Mesenchymal stem cell (in vitro differentiated cells and primary cell): ENCODE results near the gene PNPLA3.

ENCODE experiments used
- DNase-seq: peaks from one replicate; pipeline ENCODE4 v3.0.0-alpha.2; 2013
- H2AFZ ChIP-seq: one replicate; pipeline ENCODE4 v1.6.1; 2013; ENCODE audit warnings: low read depth, mild to moderate bottlenecking, control low read depth, inconsistent platforms, low read length, moderate library complexity
- H2AK5ac ChIP-seq: 2 replicates; pipeline ENCODE4 v1.6.1; 2013; ENCODE audit warnings: low read length, moderate library complexity, mild to moderate bottlenecking, inconsistent platforms; ENCODE audit not compliant: severe bottlenecking
- H2BK120ac ChIP-seq: one replicate; pipeline ENCODE4 v1.6.1; 2013; ENCODE audit warnings: low read depth, mild to moderate bottlenecking, inconsistent platforms, low read length, moderate library complexity
- H2BK12ac ChIP-seq, 2 experiments: one replicate each; pipeline ENCODE4 v1.6.1; 2013; ENCODE audit warnings: inconsistent platforms in 2 of 2, low read length in 2 of 2, mild to moderate bottlenecking in 2 of 2, moderate library complexity in 2 of 2, control low read depth in 1 of 2
- H2BK15ac ChIP-seq: one replicate; pipeline ENCODE4 v1.6.1; 2013; ENCODE audit warnings: mild to moderate bottlenecking, low read depth, inconsistent platforms; ENCODE audit not compliant: poor library complexity, severe bottlenecking
- H2BK5ac ChIP-seq: 2 replicates; pipeline ENCODE4 v1.6.1; 2013; ENCODE audit warnings: low read depth, mild to moderate bottlenecking, low read length, control low read depth, inconsistent platforms; ENCODE audit not compliant: poor library complexity, severe bottlenecking
- H3K14ac ChIP-seq, 2 experiments: one replicate each; pipeline ENCODE4 v1.6.1; 2013; ENCODE audit warnings: inconsistent platforms in 2 of 2, low read length in 2 of 2, control low read depth in 1 of 2, mild to moderate bottlenecking in 1 of 2, moderate library complexity in 1 of 2
- H3K18ac ChIP-seq, 2 experiments: one replicate each; pipeline ENCODE4 v1.6.1; 2013; ENCODE audit warnings: inconsistent platforms in 2 of 2, low read length in 2 of 2, control low read depth in 1 of 2, low read depth in 1 of 2, mild to moderate bottlenecking in 1 of 2
- H3K23ac ChIP-seq, 2 experiments: one replicate each; pipeline ENCODE4 v1.6.1; 2013; ENCODE audit warnings: inconsistent platforms in 2 of 2, low read length in 2 of 2, mild to moderate bottlenecking in 2 of 2, moderate library complexity in 2 of 2, control low read depth in 1 of 2
- H3K27ac ChIP-seq: 2 replicates; pipeline ENCODE4 v1.5.1; 2013; ENCODE audit warnings: mild to moderate bottlenecking, moderate library complexity, low read length, control low read depth, inconsistent platforms; ENCODE audit not compliant: poor library complexity, severe bottlenecking
- H3K27me3 ChIP-seq, 2 experiments: 2 replicates each; pipeline versions ENCODE4 v1.6.1 to v1.7.0; 2013; ENCODE audit warnings: low read length in 2 of 2, mild to moderate bottlenecking in 2 of 2, moderate library complexity in 2 of 2, control low read depth in 1 of 2, inconsistent platforms in 1 of 2; ENCODE audit not compliant: control insufficient read depth in 1 of 2, insufficient read depth in 1 of 2
- H3K36me3 ChIP-seq, 2 experiments: 2 replicates each; pipeline versions ENCODE4 v1.6.1 to v1.7.0; 2013; ENCODE audit warnings: low read length in 2 of 2, control low read depth in 1 of 2, inconsistent platforms in 1 of 2, low read depth in 1 of 2, mild to moderate bottlenecking in 1 of 2; ENCODE audit not compliant: insufficient read depth in 2 of 2, control insufficient read depth in 1 of 2
- H3K4ac ChIP-seq, 2 experiments: one replicate each; pipeline ENCODE4 v1.6.1; 2013; ENCODE audit warnings: inconsistent platforms in 2 of 2, low read length in 2 of 2, mild to moderate bottlenecking in 2 of 2, moderate library complexity in 2 of 2, control low read depth in 1 of 2, low read depth in 1 of 2
- H3K4me1 ChIP-seq: 2 replicates; pipeline ENCODE4 v1.6.1; 2013; ENCODE audit warnings: low read depth, low read length, control low read depth; ENCODE audit not compliant: control insufficient read depth, insufficient read depth
- H3K4me2 ChIP-seq: 2 replicates; pipeline ENCODE4 v1.6.1; 2013; ENCODE audit warnings: low read length, mild to moderate bottlenecking, inconsistent platforms; ENCODE audit not compliant: poor library complexity, severe bottlenecking
- H3K4me3 ChIP-seq, 2 experiments: 2 replicates each; pipeline versions ENCODE4 v1.5.1 to v1.7.0; 2013; ENCODE audit warnings: low read length in 2 of 2, mild to moderate bottlenecking in 2 of 2, control low read depth in 1 of 2, low read depth in 1 of 2; ENCODE audit not compliant: insufficient read depth in 1 of 2
- H3K79me1 ChIP-seq: replicated peaks from 2 replicates; pipeline ENCODE4 v1.6.1; 2013; ENCODE audit warnings: mild to moderate bottlenecking, control low read depth, low read length, inconsistent platforms; ENCODE audit not compliant: poor library complexity, severe bottlenecking
- H3K9ac ChIP-seq: 2 replicates; pipeline ENCODE4 v1.7.0; 2013; ENCODE audit warnings: mild to moderate bottlenecking, low read length, moderate library complexity
- H3K9me3 ChIP-seq: 2 replicates; pipeline ENCODE4 v1.7.0; 2013; ENCODE audit warnings: mild to moderate bottlenecking, low read length; ENCODE audit not compliant: control insufficient read depth
- H4K8ac ChIP-seq: one replicate; pipeline ENCODE4 v1.6.1; 2013; ENCODE audit warnings: inconsistent platforms, mild to moderate bottlenecking, low read length, moderate library complexity
- H4K91ac ChIP-seq: one replicate; pipeline ENCODE4 v1.6.1; 2013; ENCODE audit warnings: mild to moderate bottlenecking, low read length, inconsistent platforms
- WGBS: methylation state at CpG from one replicate; pipeline ENCODE4 v1.1.7; 2013; ENCODE audit warnings: mixed read lengths; 5-methylcytosine and 5-hydroxymethylcytosine counted together

PNPLA3 gene

DNA sequence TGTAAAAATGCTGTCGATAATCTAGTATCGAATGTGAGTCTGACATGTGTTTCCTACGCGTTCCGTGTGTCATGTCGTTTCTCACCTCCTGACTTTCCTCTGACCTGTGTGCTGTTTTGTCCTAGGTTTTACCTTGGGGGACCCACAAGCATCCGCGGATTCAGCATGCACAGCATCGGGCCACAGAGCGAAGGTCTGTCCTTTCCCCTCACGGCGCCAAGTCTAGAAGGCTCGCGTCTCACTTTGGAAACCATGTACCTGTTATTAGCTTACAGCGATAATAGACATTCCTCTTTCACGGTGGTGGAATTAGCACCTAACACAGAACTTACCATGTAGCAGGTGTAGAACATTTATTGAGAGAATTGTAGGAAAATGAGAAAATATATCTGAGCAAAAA, 60.2 kb downstream of the PNPLA3 start:
- H3K27me3 ChIP-seq, result no peaks in the 10 kb centered on the region
- no peak overlapping the region for H4K91ac ChIP-seq
- H3K4me2 ChIP-seq, result no peak overlapping the region
- no peak overlapping the region for H3K4me3 ChIP-seq
- no peak overlapping the region for H3K9ac ChIP-seq
- H3K14ac ChIP-seq, result no peak overlapping the region
- H3K18ac ChIP-seq, result no peak overlapping the region
- no peak overlapping the region for H2BK12ac ChIP-seq
- H3K27ac ChIP-seq, result no peak overlapping the region
- H2AFZ ChIP-seq, result no peak overlapping the region
- H3K9me3 ChIP-seq, result no peaks in the 10 kb centered on the region
- H2AK5ac ChIP-seq, result no peak overlapping the region
- no peak for DNase-seq
- no peak overlapping the region for H3K23ac ChIP-seq
- H3K36me3 ChIP-seq, result peaks cover 39 to 88% of the 10 kb centered on the region in 2 experiments
- H2BK15ac ChIP-seq, result no peak overlapping the region
- no peak overlapping the region for H2BK120ac ChIP-seq
- WGBS, result 98% methylated on average over 16 of the region's 16 CpGs
- no peaks in the 10 kb centered on the region for H3K4me1 ChIP-seq
- H4K8ac ChIP-seq, result no peak overlapping the region
- no peak overlapping the region for H2BK5ac ChIP-seq
- H3K4ac ChIP-seq, result no peak overlapping the region
- peaks cover 3% of the 10 kb centered on the region for H3K79me1 ChIP-seq

DNA sequence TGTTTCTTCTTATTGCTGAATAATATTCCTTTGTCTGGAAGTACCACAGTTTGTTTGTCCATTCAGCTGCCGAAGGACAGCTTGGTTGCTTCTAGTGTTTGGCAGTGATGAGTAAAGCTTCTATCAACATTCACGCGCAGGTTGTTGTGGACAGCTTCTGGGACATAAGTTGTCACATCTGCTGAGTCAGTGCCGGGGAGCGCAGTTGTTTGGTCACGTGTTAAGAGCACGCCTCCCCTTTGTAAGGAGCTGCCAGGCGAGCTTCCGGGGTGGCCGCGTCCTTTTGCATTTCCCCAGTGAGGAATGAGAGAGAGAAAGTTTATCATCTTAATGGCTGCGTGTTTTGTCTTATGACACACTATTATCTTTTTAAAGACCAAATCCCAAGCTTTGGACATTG, 61.9 kb downstream of the PNPLA3 start:
- Histone ChIP-seq H3K23ac (no peak overlapping the region), H3K4me3 (no peak overlapping the region), H3K9ac (no peak overlapping the region), H3K79me1 (peaks cover 4% of the 10 kb centered on the region), H3K4ac (no peak overlapping the region), H3K18ac (no peak overlapping the region), H2AFZ (no peak overlapping the region), H4K8ac (no peak overlapping the region), H3K4me1 (no peaks in the 10 kb centered on the region), H2BK120ac (no peak overlapping the region), H2AK5ac (no peak overlapping the region), H2BK5ac (no peak overlapping the region), H3K9me3 (no peaks in the 10 kb centered on the region), H3K4me2 (no peak overlapping the region), H4K91ac (no peak overlapping the region), H2BK12ac (no peak overlapping the region), H3K36me3 (peaks cover 36 to 86% of the 10 kb centered on the region in 2 experiments), H2BK15ac (no peak overlapping the region), H3K27me3 (no peaks in the 10 kb centered on the region), H3K14ac (no peak overlapping the region), H3K27ac (no peak overlapping the region)
- WGBS, result 73% methylated on average over 7 of the region's 12 CpGs
- DNase-seq, result no peak

DNA sequence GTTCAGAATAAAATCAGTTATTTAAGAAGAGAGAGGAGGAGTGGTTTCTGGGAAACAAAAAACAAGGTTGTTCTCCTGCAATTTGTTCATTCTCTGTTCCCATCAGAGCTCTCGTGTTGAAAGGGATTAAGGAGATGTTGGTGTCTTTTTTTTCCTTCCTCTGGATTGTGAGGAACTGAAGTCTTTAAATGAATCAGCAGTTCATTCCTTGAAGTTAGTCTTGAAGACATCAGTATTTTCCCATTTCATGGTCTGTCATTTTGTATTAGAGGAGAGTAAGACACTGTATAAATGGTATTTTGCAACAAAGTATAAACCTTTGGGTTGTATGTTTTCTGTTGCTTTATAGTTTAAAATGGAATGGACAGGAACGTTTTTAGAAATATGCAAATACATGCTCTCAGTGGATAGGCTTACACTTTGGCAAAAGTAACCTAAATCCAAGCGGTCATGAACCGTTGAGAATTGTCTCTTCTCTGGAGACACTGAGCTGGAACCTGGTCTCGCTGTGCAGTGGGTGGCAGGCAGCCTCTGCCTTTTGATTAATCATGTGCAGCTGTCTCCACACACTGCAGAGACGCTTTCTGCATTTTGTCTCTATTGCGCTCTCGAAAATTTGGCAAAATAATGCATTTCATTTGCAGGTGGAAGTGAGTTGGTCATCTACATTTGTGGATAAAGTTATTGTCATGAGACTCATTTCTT, 64.7 kb downstream of the PNPLA3 start:
- 93% methylated on average over 8 of the region's 8 CpGs for WGBS
- Histone ChIP-seq H3K79me1 (peaks cover 7% of the 10 kb centered on the region), H3K4me2 (no peak overlapping the region), H2BK12ac (no peak overlapping the region), H2BK15ac (no peak overlapping the region), H3K9ac (no peak overlapping the region), H2AK5ac (no peak overlapping the region), H3K4me3 (no peak overlapping the region), H3K14ac (no peak overlapping the region), H3K4me1 (no peaks in the 10 kb centered on the region), H4K91ac (no peak overlapping the region), H3K36me3 (peaks cover 51 to 83% of the 10 kb centered on the region in 2 experiments), H3K27ac (no peak overlapping the region), H3K23ac (no peak overlapping the region), H4K8ac (no peak overlapping the region), H2AFZ (no peak overlapping the region), H3K9me3 (no peaks in the 10 kb centered on the region), H3K4ac (no peak overlapping the region), H2BK120ac (no peak overlapping the region), H3K18ac (no peak overlapping the region), H2BK5ac (no peak overlapping the region), H3K27me3 (no peaks in the 10 kb centered on the region)
- DNase-seq, result no peak

DNA sequence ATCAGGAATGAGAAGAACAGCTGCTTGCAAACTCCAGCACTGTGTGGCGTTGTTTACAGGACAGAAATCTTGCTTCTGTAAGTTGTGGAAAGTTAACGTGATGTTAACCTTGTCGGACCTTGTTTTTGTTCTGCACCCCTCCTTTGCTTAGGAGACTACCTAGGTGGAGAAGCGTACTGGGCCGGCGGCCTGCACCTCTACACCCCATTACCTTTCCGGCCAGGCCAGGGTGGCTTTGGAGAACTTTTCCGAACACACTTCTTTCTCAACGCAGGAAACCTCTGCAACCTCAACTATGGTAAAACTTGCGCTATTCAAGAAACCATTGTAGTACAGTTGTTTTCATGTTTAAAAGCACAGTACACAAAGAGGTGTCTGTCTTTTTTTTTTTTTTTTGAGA, 65.4 kb downstream of the PNPLA3 start:
- H4K8ac ChIP-seq, result no peak overlapping the region
- H2BK15ac ChIP-seq, result no peak overlapping the region
- no peak overlapping the region for H4K91ac ChIP-seq
- no peaks in the 10 kb centered on the region for H3K27me3 ChIP-seq
- no peak overlapping the region for H3K4ac ChIP-seq
- no peak overlapping the region for H3K4me2 ChIP-seq
- H3K4me3 ChIP-seq, result no peak overlapping the region
- over 99% methylated on average over 6 of the region's 10 CpGs for WGBS
- no peaks in the 10 kb centered on the region for H3K4me1 ChIP-seq
- no peak overlapping the region for H2AK5ac ChIP-seq
- no peak overlapping the region for H3K23ac ChIP-seq
- H3K14ac ChIP-seq, result no peak overlapping the region
- H3K79me1 ChIP-seq, result peaks cover 13% of the 10 kb centered on the region
- no peak overlapping the region for H2BK12ac ChIP-seq
- no peak overlapping the region for H3K27ac ChIP-seq
- H2BK120ac ChIP-seq, result no peak overlapping the region
- no peak overlapping the region for H2BK5ac ChIP-seq
- H2AFZ ChIP-seq, result no peak overlapping the region
- no peak for DNase-seq
- no peaks in the 10 kb centered on the region for H3K9me3 ChIP-seq
- no peak overlapping the region for H3K18ac ChIP-seq
- peaks cover 51 to 83% of the 10 kb centered on the region in 2 experiments for H3K36me3 ChIP-seq
- H3K9ac ChIP-seq, result no peak overlapping the region
